ACC112 (cell line): Measurements from ENCODE around the gene FOXA2.
A peak's percentile ranks its signal among the peaks of the same experiment; 100 is the strongest.

Source experiments
- H2AFZ ChIP-seq: fragments of 200-600 bp; sonication (generic); one replicate; pipeline ENCODE4 v1.6.0; 2017; ENCODE audit warnings: antibody characterized with exemption, low read length; ENCODE audit not compliant: unreplicated experiment
- H3K27ac ChIP-seq: fragments of 200-600 bp; sonication (generic); 2 replicates; pipeline ENCODE4 v1.5.1; 2014; ENCODE audit warnings: low read depth, mild to moderate bottlenecking, antibody characterized with exemption, low read length, moderate library complexity
- H3K27me3 ChIP-seq: fragments of 200-600 bp; sonication (generic); 2 replicates; pipeline ENCODE4 v1.6.1; 2014; ENCODE audit warnings: mild to moderate bottlenecking, antibody characterized with exemption, low read length, moderate library complexity, mixed read lengths; ENCODE audit not compliant: insufficient read depth
- H3K36me3 ChIP-seq: fragments of 200-600 bp; sonication (generic); 2 replicates; pipeline ENCODE4 v1.6.1; 2016; ENCODE audit warnings: mild to moderate bottlenecking, antibody characterized with exemption, low read length, moderate library complexity, mixed read lengths; ENCODE audit not compliant: insufficient read depth
- H3K4me1 ChIP-seq: fragments of 200-600 bp; sonication (generic); one replicate; pipeline ENCODE4 v1.6.1; 2016; ENCODE audit warnings: low read length, mixed read lengths; ENCODE audit not compliant: insufficient read depth, unreplicated experiment, control insufficient read depth
- H3K4me3 ChIP-seq: fragments of 200-600 bp; sonication (generic); 2 replicates; pipeline ENCODE4 v1.5.1; 2014; ENCODE audit warnings: mild to moderate bottlenecking, low read depth, low read length
- H3K79me2 ChIP-seq: fragments of 200-600 bp; sonication (generic); one replicate; pipeline ENCODE4 v1.6.0; 2016; ENCODE audit warnings: low read length; ENCODE audit not compliant: control insufficient read depth, unreplicated experiment, insufficient read depth

Gene FOXA2

DNA sequence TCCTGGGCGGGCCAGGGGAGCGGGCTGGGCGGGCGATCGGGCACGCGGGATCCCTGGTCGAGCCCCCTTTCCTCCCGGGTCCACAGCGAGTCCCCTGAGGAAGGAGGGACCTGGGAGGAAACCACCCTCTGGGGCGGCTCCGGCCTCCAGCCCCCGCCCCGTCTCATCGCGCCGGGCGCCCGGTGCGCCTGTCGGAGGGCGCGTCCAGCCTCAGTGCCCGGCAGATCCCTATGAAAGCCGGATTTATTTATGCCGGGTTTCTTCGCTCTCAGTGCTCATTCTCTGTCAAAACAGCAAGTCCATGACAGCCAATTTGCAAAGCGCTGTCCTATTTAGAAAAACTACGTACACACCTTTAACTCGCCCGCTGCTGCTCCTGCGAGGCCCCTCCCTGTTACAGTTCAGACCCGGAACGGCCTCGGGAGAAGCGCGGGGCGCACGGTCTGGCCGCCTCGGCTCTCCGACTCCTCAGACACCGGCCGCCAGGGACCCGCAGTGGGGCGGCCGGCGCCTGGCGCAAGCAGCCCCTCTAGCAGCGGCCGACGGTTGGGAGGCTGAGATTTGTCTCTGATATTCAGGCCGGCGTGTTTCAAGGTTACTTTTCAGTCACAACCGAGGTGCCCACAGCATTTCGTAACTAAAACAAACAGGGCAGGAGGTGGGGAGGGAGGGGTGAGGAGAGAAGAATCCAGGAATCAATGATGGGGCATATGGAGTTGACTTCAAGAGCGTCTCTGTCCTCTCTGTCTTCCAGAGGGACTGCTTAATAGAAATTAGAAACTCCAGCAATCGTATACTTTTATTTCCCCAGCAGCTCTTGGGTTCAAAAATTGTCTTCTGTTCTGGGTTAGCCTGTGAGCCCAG, 782 bp upstream of the FOXA2 start:
- Histone ChIP-seq H3K79me2 (no peaks in the 10 kb centered on the region), H2AFZ (no peak overlapping the region), H3K27me3 (peaks cover 95% of the 10 kb centered on the region), H3K27ac (no peak overlapping the region), H3K36me3 (no peaks in the 10 kb centered on the region), H3K4me1 (no peaks in the 10 kb centered on the region), H3K4me3 (no peak overlapping the region)

DNA sequence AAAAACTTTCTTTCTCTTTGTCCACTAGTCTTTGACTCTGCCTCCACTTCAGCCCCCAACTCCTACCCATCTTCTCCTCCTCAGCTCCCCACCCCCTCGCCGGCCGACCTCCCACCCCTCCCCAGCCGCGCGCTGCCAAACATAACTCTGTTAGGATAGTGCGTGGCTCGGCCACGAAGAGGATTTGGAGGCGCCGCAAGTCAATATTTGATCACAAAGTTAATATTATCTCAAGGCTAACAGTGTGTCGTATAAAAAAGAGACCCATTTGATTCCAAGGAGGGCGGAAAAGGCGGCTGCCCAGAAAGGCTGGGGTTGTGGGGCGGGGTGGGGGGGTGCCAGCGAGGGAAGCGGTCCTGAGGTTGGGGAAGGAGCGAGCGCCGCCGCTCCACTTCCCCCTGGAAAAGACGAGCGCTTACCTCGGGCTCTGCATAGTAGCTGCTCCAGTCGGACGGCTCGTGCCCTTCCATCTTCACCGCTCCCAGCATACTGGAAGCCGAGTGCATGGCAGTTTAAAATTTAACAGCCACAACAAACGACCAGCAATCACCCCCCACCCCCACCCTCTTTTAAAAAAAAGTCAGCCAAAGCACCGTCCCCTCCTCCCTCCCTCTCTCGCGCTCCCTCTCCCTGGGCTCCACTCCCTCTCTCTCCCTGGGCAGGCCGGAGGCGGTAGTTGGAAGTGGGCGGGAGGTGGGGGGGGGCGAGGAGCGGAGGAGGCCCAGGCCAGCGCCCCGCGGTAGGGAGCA, 425 bp downstream of the FOXA2 start:
- H2AFZ ChIP-seq = no peak overlapping the region
- no peaks in the 10 kb centered on the region for H3K36me3 ChIP-seq
- H3K4me3 ChIP-seq = 0 out of 2 replicates have a peak overlapping the region, but pooled peaks have one; percentile 47
- H3K79me2 ChIP-seq = no peaks in the 10 kb centered on the region
- no peaks in the 10 kb centered on the region for H3K4me1 ChIP-seq
- H3K27me3 ChIP-seq = peaks cover 95% of the 10 kb centered on the region
- no peak overlapping the region for H3K27ac ChIP-seq

DNA sequence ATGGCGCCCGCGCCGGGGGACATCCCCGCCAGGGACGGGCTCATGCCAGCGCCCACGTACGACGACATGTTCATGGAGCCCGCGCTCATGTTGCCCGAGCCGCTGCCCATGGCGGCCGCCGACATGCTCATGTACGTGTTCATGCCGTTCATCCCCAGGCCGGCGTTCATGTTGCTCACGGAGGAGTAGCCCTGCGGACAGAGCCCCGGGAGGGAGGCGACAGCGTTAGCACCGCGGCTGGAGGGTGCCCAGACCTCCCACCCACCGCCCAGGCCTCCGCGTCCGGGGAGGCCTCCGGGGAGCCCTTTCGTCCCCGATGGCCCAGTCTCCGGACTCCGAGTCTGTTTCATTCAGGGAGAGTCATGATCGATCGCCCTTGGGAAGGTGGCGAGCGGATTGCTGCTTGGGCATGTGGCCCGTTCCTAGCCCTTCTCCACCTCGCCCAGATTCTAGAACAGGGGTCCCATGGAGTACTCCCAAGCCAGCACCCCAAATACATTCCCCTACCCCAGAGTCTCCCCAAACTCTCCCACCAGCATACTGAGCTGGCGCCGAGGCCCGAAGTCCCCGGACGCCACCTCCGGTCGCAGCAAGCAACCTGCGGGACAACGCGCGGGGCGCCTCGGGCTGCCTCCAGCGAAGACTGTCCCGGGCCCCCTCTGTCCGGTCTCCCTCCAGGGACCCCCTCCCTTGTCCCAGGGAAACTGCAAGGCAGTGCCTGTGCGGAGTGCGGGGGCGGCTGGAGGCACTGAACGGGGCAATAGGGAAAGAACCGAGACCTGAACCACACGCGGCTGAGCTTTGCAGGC, 1.2 kb downstream of the FOXA2 start:
- Histone ChIP-seq H3K36me3 (no peaks in the 10 kb centered on the region), H2AFZ (no peak overlapping the region), H3K27ac (no peak overlapping the region), H3K4me3 (peak overlapping the region; percentile 47; the same call in 1 of the 2 replicates), H3K79me2 (no peaks in the 10 kb centered on the region), H3K27me3 (peaks cover 96% of the 10 kb centered on the region), H3K4me1 (no peaks in the 10 kb centered on the region)

- no peak overlapping the region for H3K4me3 ChIP-seq
- H3K27me3 ChIP-seq = peaks cover 99% of the 10 kb centered on the region
- H3K36me3 ChIP-seq = no peaks in the 10 kb centered on the region
- no peak overlapping the region for H2AFZ ChIP-seq
- no peaks in the 10 kb centered on the region for H3K4me1 ChIP-seq
- no peak overlapping the region for H3K27ac ChIP-seq
- no peaks in the 10 kb centered on the region for H3K79me2 ChIP-seq
Measured at GRCh38 chr20:22582386-22582963, 1.9 kb downstream of the FOXA2 start.

- Histone ChIP-seq H3K36me3 (no peaks in the 10 kb centered on the region), H3K79me2 (no peaks in the 10 kb centered on the region), H2AFZ (no peak overlapping the region), H3K27me3 (peaks cover 99% of the 10 kb centered on the region), H3K4me3 (no peak overlapping the region), H3K27ac (no peak overlapping the region), H3K4me1 (no peaks in the 10 kb centered on the region)
Measured at GRCh38 chr20:22581437-22582385, 2.7 kb downstream of the FOXA2 start.

GRCh38 chr20:22579711-22580697, 4.4 kb downstream of the FOXA2 start:
- Histone ChIP-seq H3K79me2 (no peaks in the 10 kb centered on the region), H2AFZ (no peak overlapping the region), H3K4me3 (no peak overlapping the region), H3K36me3 (no peaks in the 10 kb centered on the region), H3K27me3 (peaks cover 98% of the 10 kb centered on the region), H3K4me1 (no peaks in the 10 kb centered on the region), H3K27ac (no peak overlapping the region)

GRCh38 chr20:22579119-22579427, 5.3 kb downstream of the FOXA2 start:
- H3K4me3 ChIP-seq = no peak overlapping the region
- H3K27ac ChIP-seq = no peak overlapping the region
- no peaks in the 10 kb centered on the region for H3K4me1 ChIP-seq
- peaks cover 97% of the 10 kb centered on the region for H3K27me3 ChIP-seq
- no peaks in the 10 kb centered on the region for H3K79me2 ChIP-seq
- no peak overlapping the region for H2AFZ ChIP-seq
- no peaks in the 10 kb centered on the region for H3K36me3 ChIP-seq

- Histone ChIP-seq H3K4me3 (no peak overlapping the region), H3K36me3 (no peaks in the 10 kb centered on the region), H3K27ac (no peak overlapping the region), H3K27me3 (peaks cover 96% of the 10 kb centered on the region), H3K4me1 (no peaks in the 10 kb centered on the region), H2AFZ (no peak overlapping the region), H3K79me2 (no peaks in the 10 kb centered on the region)
Measured at GRCh38 chr20:22578221-22579118, 5.9 kb downstream of the FOXA2 start.
